Right lung (tissue), 5 donors: ENCODE data around the gene MARCO. TPM values are rescaled to one million over a fixed set of nuclear protein-coding genes. Genes with fewer than 3 reads are reported as not detected.
"Not testable (repeated sequence)": the region's sequence is repeated elsewhere in the genome, so short reads cannot be mapped to it uniquely, and the experiment has no call there.

Experiments
- DNase-seq, 2 donors: peaks; one replicate each; pipeline ENCODE4 v3.0.0-alpha.2; 2013
- polyA plus RNA-seq, 5 donors: library from polyadenylated mRNA; unstranded; fragments of 120-200 nt; gene quantifications; one replicate each; pipeline versions ENCODE4 v1.2.1 to v1.2.3, GENCODE V29; 2013; ENCODE audit warnings: inconsistent platforms in 1 of 5, low replicate concordance in 1 of 5; ENCODE audit not compliant: insufficient read length in 5 of 5, insufficient read depth in 1 of 5

Gene MARCO
- polyA plus RNA-seq, 5 donors: 0.31 to 0.48 (median 0.36) TPM; not detected in 1

DNA sequence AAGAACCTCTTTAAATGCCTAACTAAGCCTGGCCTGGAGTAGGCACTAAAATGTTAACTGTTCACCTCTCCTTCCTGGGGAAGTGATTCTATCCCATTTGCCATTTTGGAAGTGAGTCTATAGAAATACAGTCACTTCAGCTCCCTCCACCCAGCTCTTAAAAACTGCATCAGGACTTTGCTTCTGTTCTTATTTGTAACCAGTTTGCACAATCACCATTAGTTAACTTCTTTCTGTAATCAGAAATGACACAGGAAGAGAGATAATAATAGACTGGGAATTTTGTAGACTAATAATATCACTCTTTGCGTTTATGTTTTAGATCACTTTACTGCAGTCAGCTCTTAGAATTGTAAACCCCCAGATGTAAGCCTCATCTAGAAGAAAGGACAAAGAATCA is 16.0 kb upstream of the MARCO start:
- DNase-seq: no peak

DNA sequence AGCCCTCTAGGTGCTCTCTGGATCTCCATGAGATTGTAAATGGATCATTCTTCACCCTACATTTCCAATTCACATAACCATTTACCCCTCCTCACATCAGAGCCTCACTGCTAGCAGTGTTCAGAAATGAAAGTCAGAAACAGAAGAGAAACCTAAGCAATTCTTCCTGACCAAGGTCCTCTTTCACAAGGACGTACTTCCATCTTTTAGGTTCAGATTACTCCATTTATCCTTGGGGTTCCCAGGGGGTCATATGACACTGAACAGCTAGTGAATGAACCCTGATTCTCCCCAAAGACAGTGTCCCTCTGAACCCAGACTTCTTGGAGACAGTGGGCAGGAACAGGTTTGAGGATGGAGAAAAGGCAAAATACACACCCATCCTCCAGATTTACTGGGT is 12.9 kb upstream of the MARCO start:
- no peak for DNase-seq

DNA sequence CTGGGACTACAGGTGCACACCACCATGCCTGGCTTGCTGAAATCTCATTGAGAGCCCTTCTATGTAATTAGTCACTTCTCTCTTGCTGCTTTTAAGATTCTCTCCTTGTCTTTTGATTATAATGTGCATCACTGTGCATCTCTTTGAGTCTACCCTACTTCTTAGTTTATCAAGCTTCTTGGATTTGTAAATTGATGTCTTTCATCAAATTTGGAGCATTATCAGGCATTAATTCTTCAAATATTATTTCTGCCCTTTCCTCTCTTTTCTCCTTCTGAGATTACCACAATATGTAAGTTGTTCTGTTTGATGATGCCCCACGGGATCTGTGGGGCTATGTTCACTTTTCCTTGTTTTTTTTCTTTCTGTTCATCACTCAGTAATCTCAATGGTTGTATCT is 9.0 kb upstream of the MARCO start:
- DNase-seq: no peak

DNA sequence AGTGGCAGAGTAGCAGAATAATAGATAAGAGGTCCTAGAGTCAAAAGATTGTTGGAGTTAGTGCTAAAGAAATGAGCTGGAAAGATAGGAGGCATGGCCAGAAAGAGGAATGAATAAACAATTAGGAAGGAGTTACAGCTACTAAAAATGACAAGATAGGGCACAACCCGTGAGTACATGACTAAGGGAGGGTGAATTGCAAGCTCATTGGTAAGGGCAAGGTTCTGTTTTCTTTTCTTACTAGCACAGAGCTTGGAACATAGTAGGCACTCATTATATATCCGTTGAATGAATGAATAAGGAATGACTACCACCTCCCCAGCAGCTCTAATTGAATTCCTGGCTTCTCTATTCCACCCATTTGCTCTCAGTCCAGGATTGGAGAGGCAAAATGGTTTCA is 5.7 kb upstream of the MARCO start:
- no peak for DNase-seq

DNA sequence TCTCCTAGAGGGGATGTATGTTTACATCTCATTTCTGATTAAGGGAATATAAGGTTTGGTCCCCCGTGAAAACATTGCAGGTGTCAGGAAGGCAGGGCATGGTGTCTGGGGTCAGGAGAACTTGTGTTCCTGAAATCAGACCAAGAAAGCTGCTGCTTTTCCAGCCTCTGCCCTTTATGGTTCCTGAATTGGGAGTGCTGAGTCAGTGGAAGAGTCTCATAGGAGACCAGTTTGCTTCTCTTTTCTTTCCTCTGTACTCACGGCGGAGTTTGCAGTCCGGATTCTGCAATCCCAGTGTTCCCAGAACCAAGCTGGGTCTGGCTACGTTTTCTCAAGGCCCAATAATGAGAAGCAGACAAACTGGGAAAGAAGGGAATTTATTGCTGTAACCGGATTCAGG is 5.1 kb upstream of the MARCO start:
- no peak for DNase-seq

DNA sequence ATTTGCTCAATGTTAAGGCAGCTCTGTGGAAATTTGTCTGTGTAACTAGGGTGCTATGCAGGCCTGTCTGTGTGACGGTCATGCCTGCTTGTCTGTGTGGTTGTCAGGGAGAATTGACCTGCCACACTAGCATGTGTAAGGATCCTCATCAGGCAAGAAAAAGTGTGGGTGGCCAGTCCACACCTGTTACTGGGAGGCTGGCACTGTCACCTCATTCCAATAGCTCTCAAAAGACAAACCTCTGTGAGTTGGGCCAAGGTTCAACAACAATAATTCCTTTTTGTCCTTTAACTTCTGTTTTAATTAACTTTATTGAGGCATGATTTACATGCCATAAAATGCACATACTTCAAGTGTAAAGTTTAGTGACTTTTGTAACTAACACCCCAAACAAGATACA is 4.2 kb upstream of the MARCO start:
- DNase-seq: no peak

DNA sequence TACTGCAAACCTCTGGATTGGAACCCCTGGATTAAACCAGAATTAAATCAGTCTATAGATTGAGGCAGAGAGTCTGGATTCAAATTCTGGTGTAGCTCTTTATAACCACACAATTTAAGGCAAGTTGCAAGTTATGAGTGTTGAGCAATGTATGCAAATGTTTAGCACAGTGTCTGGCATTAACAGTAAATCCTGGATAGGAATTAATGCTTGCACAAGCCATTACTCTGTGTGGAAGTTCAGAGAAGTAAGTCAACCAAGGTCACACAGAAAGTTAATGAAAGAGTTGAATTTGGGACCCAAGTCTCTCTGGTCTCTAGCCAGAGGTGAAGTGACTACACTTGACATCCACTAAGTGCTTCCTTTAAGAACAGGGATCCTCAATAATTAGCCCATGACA is 2.0 kb upstream of the MARCO start:
- no peak for DNase-seq

DNA sequence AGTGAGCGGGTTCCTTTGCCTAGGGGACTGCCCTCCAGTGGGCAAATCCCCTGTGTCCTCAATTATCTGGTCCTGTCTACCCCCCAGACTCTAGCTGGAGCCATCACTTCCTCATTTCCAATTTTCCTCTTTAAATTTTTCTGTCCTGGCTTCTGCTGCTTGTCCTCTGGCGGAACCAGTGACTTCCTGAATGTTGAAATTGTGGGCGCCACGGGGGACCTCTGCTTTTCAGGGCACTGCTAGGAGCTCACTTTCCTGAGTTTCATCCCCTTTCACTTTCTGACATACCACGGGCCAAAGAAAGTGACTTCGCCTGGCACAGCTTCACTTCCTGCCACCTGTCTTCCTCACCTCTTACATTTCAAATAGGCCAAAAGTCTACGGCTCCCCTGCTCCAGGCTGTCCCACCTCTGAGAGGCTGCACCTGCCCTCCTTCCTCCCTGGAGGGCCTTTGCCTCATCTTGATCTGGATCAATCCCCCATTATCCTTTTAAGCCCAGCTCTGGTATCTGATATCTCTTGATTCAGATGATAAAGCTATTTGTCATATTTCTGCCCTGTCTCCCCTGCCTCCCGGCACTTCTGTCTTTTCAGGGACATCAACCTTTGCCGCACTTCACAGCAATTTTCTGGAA is 1.4 kb upstream of the MARCO start:
- DNase-seq: no peak

DNA sequence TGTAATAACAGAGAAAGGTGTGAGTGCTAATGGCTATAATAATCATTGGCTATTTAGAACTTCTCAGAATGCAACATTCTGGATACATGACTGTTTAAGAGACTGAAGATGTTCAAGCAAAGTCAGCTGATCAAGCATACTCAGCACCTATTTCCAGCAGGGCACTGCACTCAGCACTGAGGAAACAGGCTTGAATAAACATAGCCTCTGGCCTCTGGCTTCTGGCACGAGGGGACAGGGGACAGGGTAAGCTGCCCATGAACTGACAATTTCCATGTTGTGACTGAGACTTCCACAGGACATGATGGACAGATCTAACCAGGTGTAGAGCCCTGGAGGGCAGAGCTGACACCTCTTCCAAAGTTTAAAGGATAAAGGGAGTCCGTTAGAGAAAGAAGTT is 1.3 kb downstream of the MARCO start:
- DNase-seq: no peak

DNA sequence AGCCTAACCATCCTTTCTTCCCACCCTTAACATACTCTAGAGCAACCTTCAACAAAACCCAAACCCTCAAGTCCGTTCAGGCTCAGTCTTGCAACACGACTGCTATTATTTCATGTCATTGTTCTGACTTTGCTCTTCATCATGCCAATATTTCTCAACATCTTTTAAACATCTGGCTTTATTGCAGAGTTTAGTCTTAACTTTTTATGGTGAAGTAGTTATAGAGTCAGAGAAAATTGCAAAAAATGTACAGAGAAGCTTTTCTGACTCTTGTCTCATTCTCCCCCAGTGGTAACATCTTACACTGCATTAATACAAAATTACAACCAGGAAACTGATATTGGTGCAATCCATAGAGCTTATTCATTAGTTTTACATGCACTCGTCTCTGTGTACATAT is 3.9 kb downstream of the MARCO start:
- no peak for DNase-seq

DNA sequence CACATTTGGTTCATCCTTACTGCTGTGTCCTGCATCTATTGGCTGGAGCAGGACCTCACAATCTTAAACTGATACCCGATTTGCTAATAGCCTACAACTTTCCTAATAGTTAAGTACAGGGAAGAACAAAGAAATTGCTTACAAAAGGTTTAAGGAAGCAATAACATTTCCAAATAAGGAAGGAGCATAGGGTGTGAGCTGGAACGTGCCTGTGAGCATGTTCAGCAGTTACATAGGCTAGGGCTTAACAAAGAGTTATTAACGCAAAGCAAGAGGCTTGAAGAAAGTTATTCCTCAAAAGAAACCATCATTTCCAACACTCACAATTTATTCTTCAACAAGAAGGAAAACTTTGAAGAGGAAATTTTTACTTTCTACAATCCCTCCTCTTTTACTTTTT is 6.3 kb downstream of the MARCO start:
- not testable (repeated sequence) for DNase-seq

DNA sequence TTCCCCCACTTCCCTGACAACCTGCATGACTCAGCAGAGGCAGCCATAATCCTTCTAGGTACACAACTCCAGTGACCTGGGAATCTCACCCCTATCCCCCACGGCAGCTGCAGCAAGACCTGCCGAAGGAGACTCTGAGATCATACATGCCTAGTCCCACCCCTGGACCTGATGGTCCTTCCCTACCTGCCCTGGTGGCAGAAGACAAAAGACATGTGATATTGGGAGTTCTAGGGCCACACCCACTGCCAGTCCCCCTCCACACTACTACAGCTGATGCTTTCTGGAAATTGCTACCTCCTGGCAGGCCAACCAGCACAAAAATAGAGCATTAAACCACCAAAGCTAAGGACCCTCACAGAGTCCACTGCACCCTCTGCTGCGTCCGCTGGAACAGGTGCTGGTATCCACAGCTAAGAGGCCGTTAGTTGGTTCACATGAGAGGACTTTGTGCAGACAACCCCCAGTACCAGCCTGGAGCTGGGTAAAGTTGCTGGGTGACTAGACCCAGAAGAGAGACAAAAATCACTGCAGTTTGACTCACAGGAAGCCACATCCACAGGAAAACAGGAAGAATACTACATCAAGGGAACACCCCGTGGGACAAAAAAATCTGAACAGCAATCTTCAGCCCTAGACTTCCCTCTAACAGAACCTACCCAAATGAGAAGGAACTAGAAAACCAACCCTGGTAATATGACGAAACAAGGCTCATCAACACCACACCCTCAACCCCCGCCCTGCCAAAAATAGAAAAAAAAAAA is 12.5 kb downstream of the MARCO start:
- no peak for DNase-seq

DNA sequence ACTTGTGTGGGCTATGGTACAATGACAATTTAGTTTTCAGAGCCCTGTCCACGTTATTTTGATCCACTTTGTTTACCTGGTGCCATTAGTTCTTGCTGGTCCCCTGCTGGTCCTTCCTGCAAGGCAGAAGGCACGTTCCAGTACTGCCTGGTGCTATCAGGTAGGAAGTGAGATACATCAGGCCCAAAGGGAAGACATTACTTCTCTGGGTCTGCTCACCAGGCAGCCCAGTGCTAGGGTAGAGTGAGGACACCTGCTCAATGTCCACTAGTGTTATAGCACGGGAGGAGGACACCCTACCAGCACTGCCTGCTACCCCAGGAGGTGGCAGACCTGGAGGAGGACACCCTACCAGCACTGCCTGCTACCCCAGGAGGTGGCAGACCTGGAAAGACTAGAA is 23.7 kb downstream of the MARCO start:
- no peak for DNase-seq

DNA sequence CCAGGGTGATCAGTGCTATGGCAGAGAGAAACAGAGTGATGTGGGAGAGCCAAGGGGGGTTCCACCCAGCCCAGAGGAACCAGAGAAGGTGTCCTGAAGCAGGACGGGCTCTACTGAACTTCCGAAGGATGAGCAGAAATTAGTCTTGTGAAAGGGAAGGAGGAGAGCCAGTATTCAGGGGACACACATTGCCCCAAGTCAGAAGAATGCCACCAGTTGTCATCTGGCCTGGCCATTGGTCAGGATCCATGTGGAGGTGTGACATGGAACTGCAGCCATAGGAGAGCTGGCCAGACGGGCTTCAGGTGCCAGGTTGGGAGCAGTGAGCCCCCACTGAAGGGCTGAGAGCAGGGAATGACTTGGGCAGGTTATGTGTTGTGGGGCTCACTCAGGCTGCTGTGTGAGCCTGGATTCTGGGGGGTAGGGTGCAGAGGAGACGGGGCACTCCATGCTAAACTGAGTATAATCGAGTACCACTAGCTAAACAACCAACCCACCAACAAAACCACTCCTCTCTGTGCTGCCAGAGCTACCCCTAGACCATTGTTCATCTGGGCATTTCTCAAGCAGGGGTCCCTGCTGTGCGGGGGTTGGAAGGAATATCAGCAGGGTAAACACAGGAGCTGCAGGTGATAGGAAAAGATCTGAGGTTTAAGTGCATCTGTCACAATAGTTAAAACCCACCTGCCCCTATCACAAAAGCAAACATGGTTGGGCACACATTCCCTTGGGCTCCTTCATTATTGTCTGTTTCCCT is 25.3 kb downstream of the MARCO start:
- no peak for DNase-seq

DNA sequence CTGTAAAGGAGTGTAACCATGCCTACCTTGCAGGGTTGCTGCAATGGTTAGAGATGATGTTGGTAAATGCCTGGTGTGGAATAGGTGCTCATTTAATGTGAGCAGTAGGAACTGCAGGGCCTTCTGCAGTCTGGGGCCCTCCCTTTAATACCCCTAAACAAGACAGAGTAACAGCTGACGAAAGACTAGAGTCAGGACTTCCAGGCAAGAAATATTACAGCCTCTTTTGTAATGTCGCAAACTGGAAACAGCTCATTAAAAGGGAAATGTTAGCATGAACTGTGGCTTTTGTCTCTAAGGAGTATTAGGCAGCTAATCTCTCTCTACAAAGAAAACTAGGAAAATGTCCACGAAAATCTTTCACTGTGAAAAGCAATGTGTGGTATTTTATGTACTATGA is 26.0 kb downstream of the MARCO start:
- no peak for DNase-seq

DNA sequence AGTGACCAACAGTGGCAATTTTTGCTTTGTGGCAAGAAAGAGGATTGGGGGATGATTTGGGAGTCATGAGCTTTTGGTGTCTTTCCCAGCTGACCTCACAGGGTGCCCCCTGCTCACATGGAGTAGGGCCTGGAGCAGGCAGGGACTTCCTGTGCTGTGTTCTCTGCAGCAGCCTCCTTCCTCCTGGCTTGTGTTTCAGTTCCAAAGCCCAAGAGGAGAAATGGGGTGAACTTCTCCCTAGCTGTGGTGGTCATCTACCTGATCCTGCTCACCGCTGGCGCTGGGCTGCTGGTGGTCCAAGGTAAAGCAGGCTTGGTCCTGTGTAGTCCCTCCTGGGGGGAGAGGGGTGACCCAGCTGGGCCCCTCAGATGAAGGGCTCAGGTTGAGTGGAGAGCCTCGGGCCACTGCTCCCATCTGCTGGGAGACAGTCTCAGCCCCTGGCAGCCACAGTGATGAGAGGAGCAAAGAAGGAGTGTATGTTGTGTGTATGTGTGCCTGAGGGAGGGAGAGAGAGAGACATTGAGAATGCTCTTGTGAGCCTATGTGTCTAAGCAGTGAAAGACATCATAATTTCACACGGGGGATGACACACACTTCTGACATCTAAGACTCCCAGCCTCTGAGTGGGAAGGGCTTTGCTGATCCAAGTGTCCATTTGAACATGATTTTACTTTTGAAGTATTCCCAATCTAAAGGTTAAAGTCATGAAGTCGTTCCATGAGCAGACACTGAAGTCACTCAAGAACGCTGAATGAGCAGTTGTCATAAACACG is 27.2 kb downstream of the MARCO start:
- DNase-seq: no peak

DNA sequence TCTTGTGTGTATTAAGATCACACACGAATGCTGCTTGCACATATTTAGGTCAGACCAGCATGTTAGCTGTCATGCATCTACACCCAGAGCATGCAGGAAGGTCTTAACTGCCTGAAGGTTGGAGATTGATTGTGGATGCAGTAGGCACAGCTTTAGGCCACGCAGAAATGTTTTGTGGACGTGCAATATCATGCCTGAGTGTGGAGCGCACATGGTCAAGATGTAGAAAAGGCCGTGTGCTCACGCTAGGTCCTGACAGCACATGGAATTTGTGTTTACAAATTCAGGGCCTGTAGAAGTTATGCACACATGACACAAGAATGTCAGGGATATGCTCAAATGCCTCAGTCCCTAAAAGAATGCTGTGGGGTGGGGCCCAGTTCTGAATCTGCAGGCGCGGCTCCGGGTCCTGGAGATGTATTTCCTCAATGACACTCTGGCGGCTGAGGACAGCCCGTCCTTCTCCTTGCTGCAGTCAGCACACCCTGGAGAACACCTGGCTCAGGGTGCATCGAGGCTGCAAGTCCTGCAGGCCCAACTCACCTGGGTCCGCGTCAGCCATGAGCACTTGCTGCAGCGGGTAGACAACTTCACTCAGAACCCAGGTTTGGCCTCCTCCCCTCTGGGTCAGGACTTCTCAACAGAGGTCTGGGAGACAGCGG is 27.9 kb downstream of the MARCO start:
- no peak for DNase-seq

DNA sequence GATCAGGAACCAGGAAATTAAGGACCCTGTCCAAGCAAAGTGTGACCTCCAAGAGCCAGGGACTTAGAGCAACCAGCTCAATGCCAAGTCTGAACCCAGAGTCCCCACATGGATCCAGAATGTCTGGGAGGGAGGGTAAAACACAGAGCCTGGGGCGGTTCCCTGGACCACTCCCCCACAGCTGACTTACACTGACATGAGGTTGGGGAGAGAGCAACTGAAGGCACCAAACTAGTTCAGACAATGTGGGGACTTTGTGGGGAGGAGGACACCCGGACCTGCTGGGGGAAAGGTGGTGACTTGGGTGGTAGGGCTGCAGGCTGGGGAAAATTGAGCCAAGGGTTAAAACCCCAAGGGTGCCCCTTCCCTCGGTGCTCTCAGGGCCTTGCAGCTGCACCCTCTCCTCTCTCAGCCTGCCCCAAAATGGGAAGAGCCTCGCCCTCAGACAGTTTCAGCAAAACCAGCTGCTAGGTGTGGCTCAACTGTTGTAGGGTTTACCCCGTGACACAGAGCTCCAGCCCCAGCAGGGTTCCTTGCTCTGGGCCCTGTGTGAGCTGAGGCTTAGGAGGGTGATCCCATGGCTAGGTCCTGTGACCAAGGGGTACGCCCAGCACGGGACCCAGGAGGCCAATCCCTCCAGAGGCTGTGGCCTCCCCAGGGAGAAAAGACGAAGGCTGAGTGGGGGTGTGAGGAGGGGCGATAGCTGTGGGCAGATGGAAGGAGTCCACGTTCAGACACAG is 28.6 kb downstream of the MARCO start:
- DNase-seq: no peak

DNA sequence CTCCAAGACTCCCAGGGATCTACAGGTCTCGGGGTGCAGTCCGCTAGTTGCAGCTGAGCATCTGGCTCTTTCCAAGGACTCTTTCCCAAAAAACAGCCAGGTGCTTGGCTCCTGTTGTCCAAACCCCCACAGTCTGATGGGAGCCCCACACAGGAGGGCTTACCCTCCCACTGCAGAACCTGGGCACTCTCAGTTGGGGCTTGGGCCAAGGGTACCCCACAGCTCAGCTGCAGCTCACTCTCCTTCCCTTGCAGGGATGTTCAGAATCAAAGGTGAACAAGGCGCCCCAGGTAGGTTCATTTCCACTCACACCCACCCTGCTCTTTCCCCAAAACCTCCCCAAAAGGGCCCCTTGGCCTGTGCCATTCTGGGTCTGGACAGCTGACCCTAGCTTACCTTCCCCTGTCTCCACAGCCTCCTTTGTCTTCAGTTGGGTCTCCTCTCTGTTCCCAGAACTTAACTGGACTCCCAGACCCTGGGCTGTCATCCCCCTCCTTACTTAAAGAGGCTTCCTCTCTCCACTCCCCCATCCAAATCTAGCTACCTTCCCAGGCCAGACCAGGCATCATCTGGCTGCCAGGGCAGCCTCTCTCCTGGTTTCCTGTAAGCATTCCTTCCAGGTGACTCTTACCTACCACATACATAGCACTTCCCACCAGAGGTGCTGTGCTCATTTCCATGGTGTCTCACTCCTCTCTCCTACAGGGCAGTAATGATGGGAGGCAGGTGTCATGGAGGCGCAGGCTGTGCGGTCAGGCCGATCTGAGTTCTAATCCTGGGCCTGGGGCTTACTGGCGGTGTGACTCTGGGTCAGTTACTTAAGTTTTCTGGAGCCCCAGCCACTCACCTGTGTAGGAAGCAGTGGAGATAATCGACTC is 29.5 kb downstream of the MARCO start:
- no peak for DNase-seq

DNA sequence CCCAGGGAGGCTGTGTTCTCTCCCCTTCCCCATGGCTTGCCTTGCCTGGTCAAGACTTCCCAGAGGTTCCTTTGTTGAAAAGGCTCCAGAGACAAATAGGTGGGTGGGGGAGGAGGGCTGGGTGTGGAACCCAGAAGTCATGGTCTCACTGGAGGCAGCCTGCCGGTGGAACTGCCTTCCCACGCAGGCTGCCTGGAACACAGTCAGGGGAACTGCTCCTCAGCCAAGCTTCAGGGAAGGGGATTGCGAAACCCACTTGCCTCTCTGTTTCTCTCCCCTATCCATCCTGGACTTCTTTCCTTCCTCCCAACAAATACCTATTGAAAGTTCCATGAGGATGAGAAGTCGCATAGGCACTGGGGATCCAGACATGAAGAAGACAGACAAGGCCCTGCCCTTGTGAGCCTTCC is 31.6 kb downstream of the MARCO start:
- DNase-seq: no peak
